Activated naive CD4-positive, alpha-beta T cell treated with anti-CD3 and anti-CD28 coated beads, Interleukin-2, amount 50 U/mL, for 16 hours (primary cell): Measurements from ENCODE around the gene NADK2.

ENCODE experiments used
- DNase-seq: peaks from one replicate; pipeline ENCODE4 v3.0.0-alpha.2; 2020

NADK2 gene

GRCh38 chr5:36246036-36246800 lies 4.5 kb upstream of the NADK2 start:
- DNase-seq: no peak

- no peak for DNase-seq
Measured at GRCh38 chr5:36244076-36244475, 2.4 kb upstream of the NADK2 start.

- DNase-seq: no peak
Measured at GRCh38 chr5:36243653-36244052, 1.9 kb upstream of the NADK2 start.

- peak; percentile 12 for DNase-seq
Measured at GRCh38 chr5:36242534-36243485, 1.1 kb upstream of the NADK2 start.

GRCh38 chr5:36240779-36241630 lies 720 bp downstream of the NADK2 start:
- DNase-seq: peak; percentile 46

- no peak for DNase-seq
Measured at GRCh38 chr5:36239370-36240293, 2.1 kb downstream of the NADK2 start.

GRCh38 chr5:36238502-36239295 lies 3.0 kb downstream of the NADK2 start:
- no peak for DNase-seq

- no peak for DNase-seq
Measured at GRCh38 chr5:36237751-36238150, 4.0 kb downstream of the NADK2 start.

- DNase-seq: no peak
Measured at GRCh38 chr5:36236801-36237200, 4.9 kb downstream of the NADK2 start.

GRCh38 chr5:36232533-36232932 lies 9.2 kb downstream of the NADK2 start:
- DNase-seq: no peak

- no peak for DNase-seq
Measured at GRCh38 chr5:36230151-36230790, 11.5 kb downstream of the NADK2 start.

- no peak for DNase-seq
Measured at GRCh38 chr5:36228505-36228904, 13.2 kb downstream of the NADK2 start.

GRCh38 chr5:36227046-36227445 lies 14.7 kb downstream of the NADK2 start:
- DNase-seq: no peak

- DNase-seq: no peak
Measured at GRCh38 chr5:36222620-36223019, 19.1 kb downstream of the NADK2 start.

GRCh38 chr5:36217988-36218387 lies 23.7 kb downstream of the NADK2 start:
- no peak for DNase-seq

GRCh38 chr5:36217567-36217966 lies 24.2 kb downstream of the NADK2 start:
- DNase-seq: no peak

GRCh38 chr5:36215910-36216309 lies 25.8 kb downstream of the NADK2 start:
- DNase-seq: no peak

GRCh38 chr5:36214436-36214835 lies 27.3 kb downstream of the NADK2 start:
- DNase-seq: no peak

- DNase-seq: no peak
Measured at GRCh38 chr5:36209664-36210063, 32.1 kb downstream of the NADK2 start.

- DNase-seq: no peak
Measured at GRCh38 chr5:36208786-36209185, 32.9 kb downstream of the NADK2 start.
